Esophagus muscularis mucosa (tissue), 4 donors: Measurements from ENCODE around the gene PLEKHG1. TPM values are rescaled to one million over a fixed set of nuclear protein-coding genes. Genes with fewer than 3 reads are reported as not detected.

Experiments
- DNase-seq: peaks from one replicate; pipeline ENCODE4 v3.0.0-alpha.2; 2017; ENCODE audit errors: extremely low spot score
- H3K27ac ChIP-seq, 4 donors: fragments of 200-600 bp; sonication (generic); replicated peaks in 1 of 4; 1 replicate in 3 of 4; 2 replicates in 1 of 4; pipeline ENCODE4 v1.5.1; 2016 to 2019; ENCODE audit warnings: mild to moderate bottlenecking in 1 of 4
- H3K27me3 ChIP-seq, 4 donors: fragments of 200-600 bp; sonication (generic); one replicate each; pipeline versions ENCODE4 v1.5.1 to v1.6.0; 2016 to 2019
- H3K36me3 ChIP-seq, 4 donors: fragments of 200-600 bp; sonication (generic); one replicate each; pipeline ENCODE4 v1.5.1; 2016 to 2019
- H3K4me1 ChIP-seq, 4 donors: fragments of 200-600 bp; sonication (generic); one replicate each; pipeline ENCODE4 v1.5.1; 2016 to 2019
- H3K4me3 ChIP-seq, 4 donors: fragments of 200-600 bp; sonication (generic); 1 replicate in 2 of 4; 2 replicates in 2 of 4; pipeline ENCODE4 v1.5.1; 2016 to 2019; ENCODE audit warnings: mild to moderate bottlenecking in 4 of 4, moderate library complexity in 1 of 4
- H3K9me3 ChIP-seq, 4 donors: fragments of 200-600 bp; sonication (generic); 1 replicate in 3 of 4; 2 replicates in 1 of 4; pipeline ENCODE4 v1.5.1; 2016 to 2019
- CTCF ChIP-seq, 3 experiments: fragments of 200-600 bp in 2 of 3; fragments of 450-650 bp in 1 of 3; sonication (generic) in 2 of 3; IDR thresholded peaks; one replicate each; pipeline ENCODE4 v1.5.1; 2017 to 2019; ENCODE audit warnings: antibody characterized with exemption in 3 of 3, mild to moderate bottlenecking in 2 of 3, moderate library complexity in 1 of 3
- EP300 ChIP-seq: sonication (generic); formaldehyde crosslinking; IDR thresholded peaks from one replicate; pipeline ENCODE4 v1.6.1; 2017; ENCODE audit warnings: antibody characterized with exemption
- POLR2A ChIP-seq: fragments of 450-650 bp; IDR thresholded peaks from one replicate; pipeline ENCODE4 v1.6.1; 2017; ENCODE audit warnings: antibody characterized with exemption, moderate library complexity, mild to moderate bottlenecking, low read depth
- POLR2AphosphoS5 ChIP-seq, 2 donors: sonication (generic); formaldehyde crosslinking; IDR thresholded peaks; one replicate each; pipeline ENCODE4 v1.6.1; 2017; ENCODE audit warnings: antibody characterized with exemption in 2 of 2
- WGBS: methylation state at CpG from one replicate; pipeline ENCODE4 v1.1.5; 2018; 5-methylcytosine and 5-hydroxymethylcytosine counted together
- intact Hi-C: fragments of 100-400 bp; cut with DNase I; formaldehyde crosslinking; loops from one replicate; pipeline ENCODE4 v1.15.1; 2023
- total RNA-seq, 4 donors: library from RNA; depleted of rRNA; stranded (reverse); fragments of >200 nt; gene quantifications; one replicate each; pipeline versions ENCODE4 v1.1.0 to v1.2.1, GENCODE V29; 2016

The PLEKHG1 gene
- total RNA-seq, 4 donors from 2014 or later = 11.5 to 22.0 (median 13.2) TPM

- no peak for TF ChIP-seq POLR2A
- no peak for TF ChIP-seq POLR2AphosphoS5 (IDR thresholded peaks at IDR 0.05)
- no peak for TF ChIP-seq EP300
- no peak for TF ChIP-seq CTCF (IDR thresholded peaks at IDR 0.05)
- no peaks in the 10 kb centered on the region for H3K36me3 ChIP-seq
- no peak overlapping the region for H3K27ac ChIP-seq
- 85% methylated on average over 9 of the region's 9 CpGs for WGBS
- DNase-seq = no peak
- intact Hi-C loops = no loop called here
- H3K27me3 ChIP-seq = no peaks in the 10 kb centered on the region
- H3K4me1 ChIP-seq = peaks cover 0 to 13% (median 8%) of the 10 kb centered on the region in 4 donors
- no peak overlapping the region for H3K4me3 ChIP-seq
- no peaks in the 10 kb centered on the region for H3K9me3 ChIP-seq
Observed at GRCh38 chr6:150639823-150640331, 40.2 kb downstream of the PLEKHG1 start.

GRCh38 chr6:150640556-150641209 is 41.0 kb downstream of the PLEKHG1 start:
- H3K27me3 ChIP-seq = no peaks in the 10 kb centered on the region
- DNase-seq = no peak
- H3K27ac ChIP-seq = peak overlapping the region in 1 of 4 donors; percentile 24
- H3K4me1 ChIP-seq = peaks cover 0 to 13% (median 8%) of the 10 kb centered on the region in 4 donors
- 88% methylated on average over 7 of the region's 7 CpGs for WGBS
- H3K36me3 ChIP-seq = no peaks in the 10 kb centered on the region
- H3K4me3 ChIP-seq = peak overlapping the region in 2 of 4 donors; percentile 11 to 25
- no peak for TF ChIP-seq POLR2A
- no peaks in the 10 kb centered on the region for H3K9me3 ChIP-seq
- intact Hi-C loops = no loop called here

- H3K9me3 ChIP-seq = no peaks in the 10 kb centered on the region
- H3K36me3 ChIP-seq = no peaks in the 10 kb centered on the region
- DNase-seq = no peak
- H3K4me3 ChIP-seq = peak overlapping the region; percentile 11 to 30 (median 18)
- WGBS = 12% methylated on average over 6 of the region's 6 CpGs
- intact Hi-C loops = no loop called here
- peak overlapping the region in 1 of 4 donors; percentile 24 for H3K27ac ChIP-seq
- no peaks in the 10 kb centered on the region for H3K27me3 ChIP-seq
- TF ChIP-seq POLR2A = no peak
- H3K4me1 ChIP-seq = peaks cover 0 to 13% (median 8%) of the 10 kb centered on the region in 4 donors
Observed at GRCh38 chr6:150641398-150642139, 41.9 kb downstream of the PLEKHG1 start.

GRCh38 chr6:150646228-150646627 is 46.5 kb downstream of the PLEKHG1 start:
- Histone ChIP-seq H3K4me3 (no peak overlapping the region), H3K9me3 (no peaks in the 10 kb centered on the region), H3K27me3 (no peaks in the 10 kb centered on the region), H3K36me3 (peaks cover 0 to 4% (median 0%) of the 10 kb centered on the region in 4 donors), H3K4me1 (peaks cover 0 to 9% (median 8%) of the 10 kb centered on the region in 4 donors), H3K27ac (no peak overlapping the region)
- intact Hi-C loops = no loop called here
- 97% methylated on average over 2 of the region's 2 CpGs for WGBS
- no peak for TF ChIP-seq POLR2A
- TF ChIP-seq POLR2AphosphoS5 (IDR thresholded peaks at IDR 0.05) = no peak
- no peak for TF ChIP-seq CTCF (IDR thresholded peaks at IDR 0.05)
- TF ChIP-seq EP300 = no peak
- no peak for DNase-seq

GRCh38 chr6:150647051-150647450 is 47.4 kb downstream of the PLEKHG1 start:
- H3K4me1 ChIP-seq = peaks cover 0 to 6% (median 5%) of the 10 kb centered on the region in 4 donors
- no peak overlapping the region for H3K27ac ChIP-seq
- H3K27me3 ChIP-seq = no peaks in the 10 kb centered on the region
- DNase-seq = no peak
- H3K4me3 ChIP-seq = no peak overlapping the region
- 75% methylated on average over 3 of the region's 3 CpGs for WGBS
- H3K36me3 ChIP-seq = peaks cover 0 to 8% (median 0%) of the 10 kb centered on the region in 4 donors
- intact Hi-C loops = no loop called here
- no peaks in the 10 kb centered on the region for H3K9me3 ChIP-seq
- TF ChIP-seq CTCF (IDR thresholded peaks at IDR 0.05) (no peak), EP300 (no peak), POLR2A (no peak), POLR2AphosphoS5 (IDR thresholded peaks at IDR 0.05) (no peak)

Other genes starting within 250 kb of the PLEKHG1 start
- not detected for gene IYD, start 230.9 kb upstream of the PLEKHG1 start, total RNA-seq